Neural progenitor cell (in vitro differentiated cells): ENCODE data around the gene CEND1.

Experiments
- CTCF ChIP-seq: fragments of 200-600 bp; sonication (generic); IDR thresholded peaks from 2 replicates; pipeline ENCODE4 v1.5.1; 2017; ENCODE audit warnings: antibody characterized with exemption, mild to moderate bottlenecking
- EZH2 ChIP-seq: fragments of 200-600 bp; sonication (generic); IDR thresholded peaks from 2 replicates; pipeline ENCODE4 v1.6.1; 2017; ENCODE audit warnings: antibody characterized with exemption, mild to moderate bottlenecking, moderate library complexity
- EZH2phosphoT487 ChIP-seq: fragments of 200-600 bp; sonication (generic); IDR thresholded peaks from 2 replicates; pipeline ENCODE4 v1.6.1; 2017; ENCODE audit warnings: antibody characterized with exemption

DNA sequence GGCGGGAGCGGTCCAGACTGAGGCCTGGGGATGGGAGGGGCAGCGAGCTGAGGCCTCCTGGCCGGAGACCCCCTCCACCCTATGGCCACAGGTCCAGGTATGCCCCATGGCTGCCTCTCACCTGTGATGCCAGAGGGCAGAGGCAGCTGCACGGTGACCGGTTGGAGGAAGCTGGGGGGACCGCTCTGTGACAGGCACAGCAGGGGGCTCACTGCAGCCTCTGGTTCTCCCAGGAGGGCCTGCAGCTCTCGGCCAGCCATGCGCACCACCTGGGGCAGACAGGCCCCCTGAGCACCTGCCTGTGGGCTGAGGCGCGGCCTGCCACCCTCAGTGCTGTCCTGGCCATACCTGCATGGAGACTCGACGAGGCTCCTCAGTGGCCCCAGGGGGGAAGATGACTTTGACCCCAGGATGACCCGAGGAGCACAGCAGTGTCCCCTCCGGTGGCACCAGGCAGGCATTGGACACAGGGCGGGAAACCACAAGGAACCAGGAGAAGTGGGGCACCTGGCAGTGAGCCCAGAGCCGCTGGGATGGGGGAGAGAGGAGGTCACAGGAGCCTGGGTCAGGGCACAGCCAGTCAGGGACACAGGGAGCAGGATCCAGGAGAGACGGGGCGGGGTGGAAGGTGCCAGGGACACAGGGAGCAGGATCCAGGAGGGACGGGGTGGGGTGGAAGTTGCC, 11.3 kb upstream of the CEND1 start:
- no peak for TF ChIP-seq CTCF
- TF ChIP-seq EZH2 = no peak
- TF ChIP-seq EZH2phosphoT487 = no peak
